ENCODE measurements around the gene SMS.

DNA sequence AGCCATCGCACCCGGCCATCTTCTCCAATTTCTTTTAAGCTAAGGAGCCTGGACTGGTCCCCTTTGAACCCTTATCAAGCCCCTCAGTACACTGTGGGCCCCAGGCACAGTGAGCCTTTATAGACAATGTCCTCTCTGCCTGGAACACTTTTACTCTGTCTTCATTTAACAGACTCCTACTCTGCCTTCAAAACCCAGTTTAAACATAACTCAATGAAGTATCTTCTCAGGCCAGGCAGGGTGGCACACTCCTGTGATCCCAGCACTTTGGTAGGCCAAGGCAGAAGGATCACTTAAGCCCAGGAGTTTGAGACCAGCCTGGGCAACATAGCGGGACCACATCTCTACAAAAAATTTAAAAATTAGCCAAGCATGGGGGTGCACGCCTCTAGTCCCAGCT is 27.5 kb upstream of the SMS start:
- TF ChIP-seq CTCF (IDR thresholded peaks at IDR 0.05; ENCODE audit: low read length): no peak
- TF ChIP-seq EZH2 (IDR thresholded peaks at IDR 0.05; ENCODE audit: borderline replicate concordance, low read length): no peak

Data from OCI-LY1 (cell line).